ENCODE data around the gene IGLL1.

The IGLL1 gene

DNA sequence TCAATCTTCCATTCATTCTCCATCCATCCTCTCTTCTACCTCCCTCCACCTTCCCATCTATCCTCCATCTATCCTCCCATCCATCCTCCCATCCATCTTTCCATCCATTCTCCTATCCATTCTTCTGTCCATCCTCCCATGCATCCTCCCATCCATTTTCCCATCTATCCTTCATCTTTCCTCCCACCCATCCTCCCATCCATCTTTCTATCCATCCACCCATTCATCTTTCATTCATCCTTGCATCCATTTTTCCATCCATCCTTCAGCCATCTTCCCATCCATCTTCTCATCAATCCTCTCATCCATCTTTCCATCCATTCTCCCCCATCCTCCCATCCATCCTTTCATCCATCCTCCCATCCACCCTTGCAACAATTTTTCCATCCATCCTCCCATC lies 27.5 kb downstream of the IGLL1 start:
- H3K27me3 Mint-ChIP-seq (ENCODE audit: low read depth), result no peaks in the 10 kb centered on the region
- no peak overlapping the region for H3K4me3 Mint-ChIP-seq
- peaks cover 5% of the 10 kb centered on the region for H3K4me1 Mint-ChIP-seq
- TF ChIP-seq, protein P1, sequence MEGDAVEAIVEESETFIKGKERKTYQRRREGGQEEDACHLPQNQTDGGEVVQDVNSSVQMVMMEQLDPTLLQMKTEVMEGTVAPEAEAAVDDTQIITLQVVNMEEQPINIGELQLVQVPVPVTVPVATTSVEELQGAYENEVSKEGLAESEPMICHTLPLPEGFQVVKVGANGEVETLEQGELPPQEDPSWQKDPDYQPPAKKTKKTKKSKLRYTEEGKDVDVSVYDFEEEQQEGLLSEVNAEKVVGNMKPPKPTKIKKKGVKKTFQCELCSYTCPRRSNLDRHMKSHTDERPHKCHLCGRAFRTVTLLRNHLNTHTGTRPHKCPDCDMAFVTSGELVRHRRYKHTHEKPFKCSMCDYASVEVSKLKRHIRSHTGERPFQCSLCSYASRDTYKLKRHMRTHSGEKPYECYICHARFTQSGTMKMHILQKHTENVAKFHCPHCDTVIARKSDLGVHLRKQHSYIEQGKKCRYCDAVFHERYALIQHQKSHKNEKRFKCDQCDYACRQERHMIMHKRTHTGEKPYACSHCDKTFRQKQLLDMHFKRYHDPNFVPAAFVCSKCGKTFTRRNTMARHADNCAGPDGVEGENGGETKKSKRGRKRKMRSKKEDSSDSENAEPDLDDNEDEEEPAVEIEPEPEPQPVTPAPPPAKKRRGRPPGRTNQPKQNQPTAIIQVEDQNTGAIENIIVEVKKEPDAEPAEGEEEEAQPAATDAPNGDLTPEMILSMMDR (IDR thresholded peaks at IDR 0.05; ENCODE audit: unreplicated experiment in 3 of 3), result no peak
- H3K9me3 Mint-ChIP-seq, result peaks cover 8% of the 10 kb centered on the region
- H3K36me3 Mint-ChIP-seq (ENCODE audit: low read depth), result peaks cover 5% of the 10 kb centered on the region
- no peak overlapping the region for H3K27ac Mint-ChIP-seq

DNA sequence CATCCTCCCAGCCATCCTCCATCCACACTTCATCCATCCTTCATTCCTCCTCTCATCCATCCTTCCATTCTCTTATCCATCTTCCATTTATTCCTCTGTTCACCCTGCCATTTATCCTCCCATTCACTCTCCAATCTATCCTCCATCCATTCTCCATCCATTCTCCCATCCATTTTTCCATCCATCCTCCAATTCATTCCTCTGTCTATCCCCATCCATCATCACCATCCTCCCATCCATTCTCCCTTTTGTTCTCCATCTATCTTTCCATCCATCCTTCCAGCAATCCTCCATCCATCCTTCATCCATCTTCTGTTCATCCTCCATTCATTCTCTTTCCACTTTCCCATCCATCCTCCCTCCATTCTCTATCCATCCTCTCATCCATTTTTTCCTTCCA lies 28.7 kb downstream of the IGLL1 start:
- Mint-ChIP-seq H3K27ac (no peak overlapping the region), H3K9me3 (peaks cover 14% of the 10 kb centered on the region), H3K27me3 (ENCODE audit: low read depth) (no peaks in the 10 kb centered on the region), H3K36me3 (ENCODE audit: low read depth) (peaks cover 7% of the 10 kb centered on the region), H3K4me1 (no peaks in the 10 kb centered on the region), H3K4me3 (no peak overlapping the region)
- TF ChIP-seq, protein P1 (IDR thresholded peaks at IDR 0.05; ENCODE audit: unreplicated experiment in 3 of 3), result no peak

DNA sequence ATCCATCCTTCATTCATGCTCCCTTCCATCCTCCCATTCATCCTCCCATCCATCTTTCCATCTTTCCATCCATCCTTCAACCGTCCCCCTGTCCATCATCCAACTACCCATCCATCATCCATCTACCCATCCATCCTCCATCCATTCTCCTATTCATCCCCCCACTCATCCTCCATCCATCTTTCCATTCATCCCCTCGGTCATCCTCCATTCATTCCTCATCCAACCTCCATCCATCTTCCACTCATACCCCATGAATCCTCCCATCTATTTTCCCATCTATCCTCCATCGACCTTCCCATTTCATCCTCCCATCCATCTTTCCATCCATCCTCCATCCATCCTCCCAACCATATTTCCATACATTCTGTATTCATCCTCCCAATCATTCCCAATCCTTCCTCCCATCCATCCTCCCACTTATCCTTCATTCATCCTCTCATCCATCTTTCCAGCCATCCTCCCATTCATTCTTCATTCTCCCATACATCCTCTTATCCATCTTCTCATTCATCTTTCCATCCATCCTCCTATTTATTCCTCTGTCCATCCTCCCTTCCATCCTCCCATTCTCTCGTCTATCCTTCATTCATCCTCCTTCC lies 29.9 kb downstream of the IGLL1 start:
- no peaks in the 10 kb centered on the region for H3K4me1 Mint-ChIP-seq
- TF ChIP-seq, protein P1 (IDR thresholded peaks at IDR 0.05; ENCODE audit: unreplicated experiment in 3 of 3), result no peak
- peaks cover 10% of the 10 kb centered on the region for H3K36me3 Mint-ChIP-seq (ENCODE audit: low read depth)
- no peaks in the 10 kb centered on the region for H3K27me3 Mint-ChIP-seq (ENCODE audit: low read depth)
- H3K9me3 Mint-ChIP-seq, result peaks cover 20% of the 10 kb centered on the region
- no peak overlapping the region for H3K4me3 Mint-ChIP-seq
- no peak overlapping the region for H3K27ac Mint-ChIP-seq

DNA sequence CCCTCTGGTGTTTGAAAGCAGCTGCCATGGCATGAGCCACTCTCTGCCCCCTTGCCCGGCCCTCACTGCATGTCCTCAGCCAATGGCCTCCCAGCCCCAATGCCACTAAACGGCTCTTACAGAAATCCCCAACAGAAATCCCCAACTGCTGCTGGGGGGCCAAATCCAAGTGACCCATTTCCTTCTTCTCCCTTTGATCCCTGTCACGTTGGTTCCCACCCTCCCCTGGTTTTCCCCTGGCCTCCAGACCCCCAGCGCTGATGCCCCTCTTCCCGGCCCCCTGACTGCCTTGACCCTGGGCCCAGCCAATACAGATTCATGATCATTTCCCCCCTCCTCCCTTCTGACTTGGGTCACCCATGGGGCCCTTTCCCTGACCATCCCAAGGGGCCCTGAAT lies 30.9 kb downstream of the IGLL1 start:
- no peak overlapping the region for H3K27ac Mint-ChIP-seq
- H3K9me3 Mint-ChIP-seq, result peaks cover 22% of the 10 kb centered on the region
- H3K36me3 Mint-ChIP-seq (ENCODE audit: low read depth), result peaks cover 10% of the 10 kb centered on the region
- peaks cover 5% of the 10 kb centered on the region for H3K4me1 Mint-ChIP-seq
- H3K27me3 Mint-ChIP-seq (ENCODE audit: low read depth), result peaks cover 3% of the 10 kb centered on the region
- TF ChIP-seq, protein P1 (IDR thresholded peaks at IDR 0.05; ENCODE audit: unreplicated experiment in 3 of 3), result no peak
- H3K4me3 Mint-ChIP-seq, result no peak overlapping the region

DNA sequence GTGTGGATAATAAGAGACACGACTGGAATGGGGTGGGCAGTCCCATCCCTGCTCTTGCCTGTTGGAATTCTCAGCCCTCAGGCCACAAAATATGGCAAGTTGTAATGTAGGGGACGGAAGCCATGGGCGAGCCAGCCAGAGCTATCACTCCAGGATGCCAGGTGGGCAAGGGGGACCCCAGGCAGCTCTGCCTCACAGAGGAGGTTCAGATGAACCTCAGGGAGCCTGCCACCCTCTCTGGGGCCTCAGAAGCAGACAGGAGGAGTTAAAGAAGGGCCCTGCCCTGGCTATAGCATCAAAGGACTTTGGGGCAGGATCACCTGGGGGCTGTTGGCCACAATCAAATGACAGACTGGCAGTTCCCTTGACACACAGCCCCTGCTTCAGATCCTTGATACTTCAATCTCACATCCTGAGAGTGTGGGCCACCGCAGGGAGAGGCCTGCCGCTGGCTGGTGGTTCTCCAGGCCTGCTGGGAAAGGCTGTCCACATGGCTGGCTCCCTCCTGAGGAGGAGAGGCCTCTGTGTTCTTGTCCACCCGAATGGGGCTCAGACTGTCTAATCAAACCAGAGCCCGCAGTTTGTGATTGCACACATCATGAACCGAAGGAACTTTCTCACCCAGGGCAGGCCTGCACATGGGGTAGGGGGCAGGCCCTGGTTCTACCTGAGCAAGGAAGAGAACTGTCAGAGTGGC lies 31.4 kb downstream of the IGLL1 start:
- Mint-ChIP-seq H3K27me3 (ENCODE audit: low read depth) (peaks cover 3% of the 10 kb centered on the region), H3K4me3 (no peak overlapping the region), H3K27ac (no peak overlapping the region), H3K36me3 (ENCODE audit: low read depth) (peaks cover 10% of the 10 kb centered on the region), H3K9me3 (peaks cover 22% of the 10 kb centered on the region), H3K4me1 (peaks cover 10% of the 10 kb centered on the region)
- TF ChIP-seq, protein P1 (IDR thresholded peaks at IDR 0.05; ENCODE audit: unreplicated experiment in 3 of 3), result no peak
